HCT116 (cell line): ENCODE results near the gene PKP3. TPM values are rescaled to one million over a fixed set of nuclear protein-coding genes. Genes with fewer than 3 reads are reported as not detected.
A peak's percentile ranks its signal among the peaks of the same experiment; 100 is the strongest.

ENCODE experiments used
- ATAC-seq: fragments of 200-7000 bp; cut with Tn5 transposase; 2 replicates; pipeline ENCODE4 v1.9.1; 2020; ENCODE audit warnings: mild to moderate bottlenecking, moderate library complexity
- BruUV-seq: library from RNA; stranded (reverse); fragments of 400-500 nt; replicated peaks from 2 replicates; lab custom pipeline; 2021; lab: Mats Ljungman, UMichigan
- CTCF ChIA-PET: fragments of 300-600 bp; sonication (Branson Sonifier 250); formaldehyde crosslinking; loops from one replicate; lab custom pipeline; 2021; ENCODE audit warnings: antibody characterized with exemption; lab: Charles Lee
- POLR2A ChIA-PET: fragments of 300-600, 350-600 bp; sonication (Branson Sonifier 250); formaldehyde crosslinking; loops from one replicate; lab custom pipeline; 2021; ENCODE audit warnings: antibody characterized with exemption; lab: Charles Lee
- RAD21 ChIA-PET, 2 experiments: fragments of 300-600 bp; sonication (Branson Sonifier 250); formaldehyde crosslinking; loops; one replicate each; lab custom pipeline; 2023; ENCODE audit warnings: low total read pairs in 2 of 2; ENCODE audit not compliant: uncharacterized antibody in 2 of 2, unreplicated experiment in 2 of 2, low non-redundant PET in 1 of 2; lab: Charles Lee
- DNase-seq: peaks from one replicate; pipeline ENCODE4 v3.0.0-alpha.2; 2010; ENCODE audit warnings: low read depth, low spot score
- H2AFZ ChIP-seq: fragments of 200-600 bp; shearing (Covaris generic), sonication (generic); 2 replicates; pipeline ENCODE4 v1.6.1; 2017; ENCODE audit warnings: low read depth, mixed run types, mixed read lengths, antibody characterized with exemption, low read length; ENCODE audit not compliant: poor library complexity, severe bottlenecking
- H3K27ac ChIP-seq: 2 replicates; pipeline ENCODE4 v1.5.1; 2012; ENCODE audit warnings: low read depth, low read length
- H3K27me3 ChIP-seq: fragments of 200-600 bp; sonication (generic); 2 replicates; pipeline ENCODE4 v1.6.1; 2016; ENCODE audit warnings: mixed run types, low read length, mixed read lengths; ENCODE audit not compliant: insufficient read depth
- H3K36me3 ChIP-seq, 2 experiments: fragments of 200-500 bp in 1 of 2; fragments of 200-600 bp in 1 of 2; sonication (Bioruptor generic) in 1 of 2; sonication (generic) in 1 of 2; 2 replicates each; pipeline versions ENCODE4 v1.5.1 to v1.6.1; 2014 to 2016; ENCODE audit warnings: low read length in 2 of 2, inconsistent platforms in 1 of 2, mixed read lengths in 1 of 2, mixed run types in 1 of 2; ENCODE audit not compliant: insufficient read depth in 2 of 2, control insufficient read depth in 1 of 2
- H3K4me1 ChIP-seq, 2 experiments: fragments of 200-600 bp in 1 of 2; sonication (generic) in 1 of 2; 2 replicates each; pipeline versions ENCODE4 v1.5.1 to v1.6.1; 2012 to 2017; ENCODE audit warnings: low read length in 2 of 2, inconsistent platforms in 1 of 2, mild to moderate bottlenecking in 1 of 2, mixed read lengths in 1 of 2, mixed run types in 1 of 2, moderate library complexity in 1 of 2; ENCODE audit not compliant: insufficient read depth in 2 of 2, control insufficient read depth in 1 of 2
- H3K4me2 ChIP-seq: fragments of 200-600 bp; sonication (generic); 2 replicates; pipeline ENCODE4 v1.6.1; 2017; ENCODE audit warnings: mixed run types, low read length, mixed read lengths
- H3K4me3 ChIP-seq, 2 experiments: fragments of 200-600 bp in 1 of 2; sonication (generic) in 1 of 2; replicated peaks in 1 of 2; 2 replicates each; pipeline ENCODE4 v1.5.1; 2011 to 2016; ENCODE audit warnings: low read length in 2 of 2, control low read depth in 1 of 2, low read depth in 1 of 2, mild to moderate bottlenecking in 1 of 2, mixed read lengths in 1 of 2, mixed run types in 1 of 2
- H3K79me2 ChIP-seq: fragments of 200-600 bp; sonication (generic); 2 replicates; pipeline ENCODE4 v1.6.1; 2017; ENCODE audit warnings: mild to moderate bottlenecking, mixed run types, low read length, moderate library complexity, mixed read lengths; ENCODE audit not compliant: insufficient read depth
- H3K9ac ChIP-seq: fragments of 200-600 bp; sonication (generic); 2 replicates; pipeline ENCODE4 v1.6.1; 2016; ENCODE audit warnings: low read length, mixed read lengths
- H3K9me2 ChIP-seq: fragments of 200-600 bp; sonication (generic), shearing (Covaris generic); 2 replicates; pipeline ENCODE4 v1.6.1; 2017; ENCODE audit warnings: mixed run types, mild to moderate bottlenecking, moderate library complexity; ENCODE audit not compliant: insufficient read depth
- H3K9me3 ChIP-seq, 2 experiments: fragments of 200-500 bp in 1 of 2; fragments of 200-600 bp in 1 of 2; sonication (Bioruptor generic) in 1 of 2; sonication (generic) in 1 of 2; 2 replicates each; pipeline ENCODE4 v1.6.1; 2014 to 2017; ENCODE audit warnings: low read length in 2 of 2, mixed read lengths in 2 of 2, inconsistent platforms in 1 of 2, low read depth in 1 of 2, mild to moderate bottlenecking in 1 of 2, mixed run types in 1 of 2, moderate library complexity in 1 of 2; ENCODE audit not compliant: control insufficient read depth in 1 of 2, insufficient read depth in 1 of 2
- H4K20me1 ChIP-seq: fragments of 200-600 bp; sonication (generic), shearing (Covaris generic); 2 replicates; pipeline ENCODE4 v1.6.1; 2017; ENCODE audit warnings: mixed run types, mild to moderate bottlenecking, moderate library complexity; ENCODE audit not compliant: insufficient read depth
- CBX3 ChIP-seq: IDR thresholded peaks from 2 replicates; pipeline ENCODE4 v1.6.1; 2012; ENCODE audit warnings: low read depth
- CEBPB ChIP-seq: IDR thresholded peaks from 2 replicates; pipeline ENCODE4 v1.6.1; 2012; ENCODE audit warnings: low read depth
- CTCF ChIP-seq, 3 experiments: fragments of 200-600 bp in 1 of 3; sonication (generic) in 1 of 3; IDR thresholded peaks in 2 of 3; conservative IDR thresholded peaks in 1 of 3; 2 replicates each; pipeline ENCODE4 v1.5.1; 2012 to 2017; ENCODE audit warnings: low read depth in 2 of 3, low read length in 2 of 3, antibody characterized with exemption in 1 of 3, borderline replicate concordance in 1 of 3, control low read depth in 1 of 3, mild to moderate bottlenecking in 1 of 3, mixed read lengths in 1 of 3, mixed run types in 1 of 3, moderate library complexity in 1 of 3; ENCODE audit not compliant: insufficient read depth in 1 of 3
- EGR1 ChIP-seq: IDR thresholded peaks from 2 replicates; pipeline ENCODE4 v1.6.1; 2012; ENCODE audit warnings: low read depth
- ELF1 ChIP-seq: IDR thresholded peaks from 2 replicates; pipeline ENCODE4 v1.6.1; 2012; ENCODE audit warnings: low read depth, borderline replicate concordance
- EZH2 ChIP-seq: fragments of 200-600 bp; sonication (generic); IDR thresholded peaks from 2 replicates; pipeline ENCODE4 v1.6.1; 2017; ENCODE audit warnings: antibody characterized with exemption, mixed run types
- JUND ChIP-seq: IDR thresholded peaks from 2 replicates; pipeline ENCODE4 v1.6.1; 2012
- POLR2AphosphoS5 ChIP-seq: IDR thresholded peaks from 2 replicates; pipeline ENCODE4 v1.6.1; 2011; ENCODE audit warnings: mild to moderate bottlenecking, low read depth, low read length, moderate library complexity
- RAD21 ChIP-seq: IDR thresholded peaks from 2 replicates; pipeline ENCODE4 v1.6.1; 2012; ENCODE audit warnings: low read depth, mild to moderate bottlenecking
- SIN3A ChIP-seq: IDR thresholded peaks from 2 replicates; pipeline ENCODE4 v1.6.1; 2012; ENCODE audit warnings: low read depth
- SP1 ChIP-seq: IDR thresholded peaks from 2 replicates; pipeline ENCODE4 v1.6.1; 2012; ENCODE audit warnings: low read depth
- SRF ChIP-seq: IDR thresholded peaks from 2 replicates; pipeline ENCODE4 v1.6.1; 2012; ENCODE audit warnings: low read depth
- ZBTB33 ChIP-seq: IDR thresholded peaks from 2 replicates; pipeline ENCODE4 v1.6.1; 2011; ENCODE audit warnings: mild to moderate bottlenecking, low read length, moderate library complexity; ENCODE audit not compliant: insufficient replicate concordance; ENCODE audit errors: extremely low read depth
- intact Hi-C: fragments of 100-400 bp; cut with micrococcal nuclease; formaldehyde crosslinking; loops from 2 replicates; pipeline ENCODE4 v1.10.0; 2022
- total RNA-seq: library from RNA; stranded (reverse); gene quantifications from one replicate; pipeline ENCODE4 v1.2.1, GENCODE V29; 2021; ENCODE audit not compliant: unreplicated experiment
- TF ChIP-seq, protein P1 (sequence below): IDR thresholded peaks from 2 replicates; pipeline ENCODE4 v1.6.1; 2012
- TF ChIP-seq, protein P2 (sequence below): IDR thresholded peaks from 2 replicates; pipeline ENCODE4 v1.6.1; 2012

The PKP3 gene
- total RNA-seq, 1 experiment from 2014 or later = 157 TPM

GRCh38 chr11:391117-392017, 2.6 kb upstream of the PKP3 start:
- Histone ChIP-seq H3K27ac (peak overlapping the region; percentile 40; the same call in 1 of the 2 replicates), H4K20me1 (no peaks in the 10 kb centered on the region), H3K9me2 (no peaks in the 10 kb centered on the region), H3K4me1 (peaks cover 30 to 49% of the 10 kb centered on the region in 2 experiments), H3K36me3 (peaks cover 0 to 5% of the 10 kb centered on the region in 2 experiments; a peak in 1 of 4 replicates), H3K4me3 (no peak overlapping the region), H3K79me2 (peaks cover 25% of the 10 kb centered on the region), H3K27me3 (no peaks in the 10 kb centered on the region), H3K9me3 (no peaks in the 10 kb centered on the region; a peak in 1 of 4 replicates), H3K9ac (no peak overlapping the region), H3K4me2 (no peak overlapping the region), H2AFZ (no peak overlapping the region)
- intact Hi-C loops = loop anchor here (10.0 kb wide), 1 partner anchor 87 kb away; the partner anchor contains the start of gene IFITM2
- CTCF ChIA-PET = no interaction called here
- no peak for ATAC-seq
- RAD21 ChIA-PET = interaction anchor here in 1 of 2 experiments (0.5 kb wide), 1 partner anchor 36 kb away, joined by 5 read pairs; no protein-coding TSS in a partner anchor
- POLR2A ChIA-PET = no interaction called here
- DNase-seq = no peak
- no TSS peak for BruUV-seq
- TF ChIP-seq ELF1 = no peak
- TF ChIP-seq, protein P1, sequence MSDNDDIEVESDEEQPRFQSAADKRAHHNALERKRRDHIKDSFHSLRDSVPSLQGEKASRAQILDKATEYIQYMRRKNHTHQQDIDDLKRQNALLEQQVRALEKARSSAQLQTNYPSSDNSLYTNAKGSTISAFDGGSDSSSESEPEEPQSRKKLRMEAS = no peak
- TF ChIP-seq EGR1 = no peak
- TF ChIP-seq, protein P2, sequence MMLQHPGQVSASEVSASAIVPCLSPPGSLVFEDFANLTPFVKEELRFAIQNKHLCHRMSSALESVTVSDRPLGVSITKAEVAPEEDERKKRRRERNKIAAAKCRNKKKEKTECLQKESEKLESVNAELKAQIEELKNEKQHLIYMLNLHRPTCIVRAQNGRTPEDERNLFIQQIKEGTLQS = no peak
- no peak for TF ChIP-seq EZH2
- no peak for TF ChIP-seq POLR2AphosphoS5
- no peak for TF ChIP-seq CEBPB
- no peak for TF ChIP-seq SIN3A
- TF ChIP-seq JUND = no peak
- no peak for TF ChIP-seq SP1
- TF ChIP-seq CTCF (IDR thresholded peaks at IDR 0.05 in 2 of 3, conservative IDR thresholded peaks at IDR 0.05 in 1 of 3; ENCODE audit: borderline replicate concordance in 1 of 3, insufficient read depth in 1 of 3, low read depth in 2 of 3, low read length in 2 of 3) = no peak
- no peak for TF ChIP-seq ZBTB33
- no peak for TF ChIP-seq RAD21
- no peak for TF ChIP-seq SRF
- TF ChIP-seq CBX3 = no peak
